Measurements from ENCODE around the gene ANKRD7.

The ANKRD7 gene

GRCh38 chr7:118214051-118214832 is 10.3 kb upstream of the ANKRD7 start (continued):
- no peak for TF ChIP-seq ZNF830 (tag by site-specific recombination; IDR thresholded peaks at IDR 0.05; ENCODE audit: low read depth)
- no peak for TF ChIP-seq ZNF350 (tag by site-specific recombination; IDR thresholded peaks at IDR 0.05)
- no peak for TF ChIP-seq ZNF747 (tag by site-specific recombination; IDR thresholded peaks at IDR 0.05)
- TF ChIP-seq ZNF488 (tag by site-specific recombination; IDR thresholded peaks at IDR 0.05) = no peak
- TF ChIP-seq, protein P1, sequence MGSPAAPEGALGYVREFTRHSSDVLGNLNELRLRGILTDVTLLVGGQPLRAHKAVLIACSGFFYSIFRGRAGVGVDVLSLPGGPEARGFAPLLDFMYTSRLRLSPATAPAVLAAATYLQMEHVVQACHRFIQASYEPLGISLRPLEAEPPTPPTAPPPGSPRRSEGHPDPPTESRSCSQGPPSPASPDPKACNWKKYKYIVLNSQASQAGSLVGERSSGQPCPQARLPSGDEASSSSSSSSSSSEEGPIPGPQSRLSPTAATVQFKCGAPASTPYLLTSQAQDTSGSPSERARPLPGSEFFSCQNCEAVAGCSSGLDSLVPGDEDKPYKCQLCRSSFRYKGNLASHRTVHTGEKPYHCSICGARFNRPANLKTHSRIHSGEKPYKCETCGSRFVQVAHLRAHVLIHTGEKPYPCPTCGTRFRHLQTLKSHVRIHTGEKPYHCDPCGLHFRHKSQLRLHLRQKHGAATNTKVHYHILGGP (tag by site-specific recombination; IDR thresholded peaks at IDR 0.05) = no peak
- no peak for TF ChIP-seq ZNF23 (tag by site-specific recombination; IDR thresholded peaks at IDR 0.05; ENCODE audit: borderline replicate concordance)
- peak; percentile 91 for TF ChIP-seq KLF9 (tag by site-specific recombination; IDR thresholded peaks at IDR 0.05; ENCODE audit: low read depth)
- TF ChIP-seq, protein P2, sequence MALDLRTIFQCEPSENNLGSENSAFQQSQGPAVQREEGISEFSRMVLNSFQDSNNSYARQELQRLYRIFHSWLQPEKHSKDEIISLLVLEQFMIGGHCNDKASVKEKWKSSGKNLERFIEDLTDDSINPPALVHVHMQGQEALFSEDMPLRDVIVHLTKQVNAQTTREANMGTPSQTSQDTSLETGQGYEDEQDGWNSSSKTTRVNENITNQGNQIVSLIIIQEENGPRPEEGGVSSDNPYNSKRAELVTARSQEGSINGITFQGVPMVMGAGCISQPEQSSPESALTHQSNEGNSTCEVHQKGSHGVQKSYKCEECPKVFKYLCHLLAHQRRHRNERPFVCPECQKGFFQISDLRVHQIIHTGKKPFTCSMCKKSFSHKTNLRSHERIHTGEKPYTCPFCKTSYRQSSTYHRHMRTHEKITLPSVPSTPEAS (tag by site-specific recombination; IDR thresholded peaks at IDR 0.05) = no peak
- no peak for TF ChIP-seq ZNF48 (tag by site-specific recombination; IDR thresholded peaks at IDR 0.05)
- TF ChIP-seq KLF1 (tag by site-specific recombination; IDR thresholded peaks at IDR 0.05) = no peak
- TF ChIP-seq IKZF3 (tag by site-specific recombination; IDR thresholded peaks at IDR 0.05) = no peak
- TF ChIP-seq ZNF416 (tag by site-specific recombination; IDR thresholded peaks at IDR 0.05) = no peak
- TF ChIP-seq KLF16 (tag by site-specific recombination; IDR thresholded peaks at IDR 0.05) = 0 out of 2 replicates have a peak, but pooled peaks have one; percentile 6
- TF ChIP-seq, protein P3, sequence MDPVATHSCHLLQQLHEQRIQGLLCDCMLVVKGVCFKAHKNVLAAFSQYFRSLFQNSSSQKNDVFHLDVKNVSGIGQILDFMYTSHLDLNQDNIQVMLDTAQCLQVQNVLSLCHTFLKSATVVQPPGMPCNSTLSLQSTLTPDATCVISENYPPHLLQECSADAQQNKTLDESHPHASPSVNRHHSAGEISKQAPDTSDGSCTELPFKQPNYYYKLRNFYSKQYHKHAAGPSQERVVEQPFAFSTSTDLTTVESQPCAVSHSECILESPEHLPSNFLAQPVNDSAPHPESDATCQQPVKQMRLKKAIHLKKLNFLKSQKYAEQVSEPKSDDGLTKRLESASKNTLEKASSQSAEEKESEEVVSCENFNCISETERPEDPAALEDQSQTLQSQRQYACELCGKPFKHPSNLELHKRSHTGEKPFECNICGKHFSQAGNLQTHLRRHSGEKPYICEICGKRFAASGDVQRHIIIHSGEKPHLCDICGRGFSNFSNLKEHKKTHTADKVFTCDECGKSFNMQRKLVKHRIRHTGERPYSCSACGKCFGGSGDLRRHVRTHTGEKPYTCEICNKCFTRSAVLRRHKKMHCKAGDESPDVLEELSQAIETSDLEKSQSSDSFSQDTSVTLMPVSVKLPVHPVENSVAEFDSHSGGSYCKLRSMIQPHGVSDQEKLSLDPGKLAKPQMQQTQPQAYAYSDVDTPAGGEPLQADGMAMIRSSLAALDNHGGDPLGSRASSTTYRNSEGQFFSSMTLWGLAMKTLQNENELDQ (tag by site-specific recombination; IDR thresholded peaks at IDR 0.05; ENCODE audit: low read depth) = no peak
- TF ChIP-seq ZNF354C (tag by site-specific recombination; IDR thresholded peaks at IDR 0.05; ENCODE audit: borderline replicate concordance, low read depth) = no peak
- no peak for TF ChIP-seq KLF17 (tag by site-specific recombination; IDR thresholded peaks at IDR 0.05)
- TF ChIP-seq, protein P4, sequence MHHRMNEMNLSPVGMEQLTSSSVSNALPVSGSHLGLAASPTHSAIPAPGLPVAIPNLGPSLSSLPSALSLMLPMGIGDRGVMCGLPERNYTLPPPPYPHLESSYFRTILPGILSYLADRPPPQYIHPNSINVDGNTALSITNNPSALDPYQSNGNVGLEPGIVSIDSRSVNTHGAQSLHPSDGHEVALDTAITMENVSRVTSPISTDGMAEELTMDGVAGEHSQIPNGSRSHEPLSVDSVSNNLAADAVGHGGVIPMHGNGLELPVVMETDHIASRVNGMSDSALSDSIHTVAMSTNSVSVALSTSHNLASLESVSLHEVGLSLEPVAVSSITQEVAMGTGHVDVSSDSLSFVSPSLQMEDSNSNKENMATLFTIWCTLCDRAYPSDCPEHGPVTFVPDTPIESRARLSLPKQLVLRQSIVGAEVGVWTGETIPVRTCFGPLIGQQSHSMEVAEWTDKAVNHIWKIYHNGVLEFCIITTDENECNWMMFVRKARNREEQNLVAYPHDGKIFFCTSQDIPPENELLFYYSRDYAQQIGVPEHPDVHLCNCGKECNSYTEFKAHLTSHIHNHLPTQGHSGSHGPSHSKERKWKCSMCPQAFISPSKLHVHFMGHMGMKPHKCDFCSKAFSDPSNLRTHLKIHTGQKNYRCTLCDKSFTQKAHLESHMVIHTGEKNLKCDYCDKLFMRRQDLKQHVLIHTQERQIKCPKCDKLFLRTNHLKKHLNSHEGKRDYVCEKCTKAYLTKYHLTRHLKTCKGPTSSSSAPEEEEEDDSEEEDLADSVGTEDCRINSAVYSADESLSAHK (tag by site-specific recombination; IDR thresholded peaks at IDR 0.05) = no peak
- no peak for TF ChIP-seq ZNF660 (tag by site-specific recombination; IDR thresholded peaks at IDR 0.05)
- TF ChIP-seq ZNF518A (tag by site-specific recombination; conservative IDR thresholded peaks at IDR 0.05; ENCODE audit: low read depth) = no peak
- no peak for TF ChIP-seq SCRT2 (tag by site-specific recombination; IDR thresholded peaks at IDR 0.05)
- no peak for TF ChIP-seq ZFHX2 (tag by site-specific recombination; conservative IDR thresholded peaks at IDR 0.05)
- TF ChIP-seq TCF7L2 (IDR thresholded peaks at IDR 0.05; ENCODE audit: borderline replicate concordance, low read depth, low read length) = no peak
- TF ChIP-seq HOXA7 (CRISPR knock-in tag; IDR thresholded peaks at IDR 0.05; ENCODE audit: borderline replicate concordance) = no peak
